Liver (tissue), 9 donors: ENCODE results near the gene POLE2. TPM values are rescaled to one million over a fixed set of nuclear protein-coding genes. Genes with fewer than 3 reads are reported as not detected.
"Not testable (repeated sequence)": the region's sequence is repeated elsewhere in the genome, so short reads cannot be mapped to it uniquely, and the experiment has no call there.

Experiments
- DNase-seq: peaks from one replicate; pipeline ENCODE4 v3.0.0-alpha.2; 2017; ENCODE audit warnings: low spot score
- H3K27ac ChIP-seq, 2 donors: one replicate each; pipeline ENCODE4 v1.7.0; 2013; ENCODE audit warnings: inconsistent platforms in 2 of 2, low read length in 2 of 2, control low read depth in 1 of 2, low read depth in 1 of 2, mild to moderate bottlenecking in 1 of 2
- H3K27me3 ChIP-seq, 4 donors: one replicate each; pipeline versions ENCODE4 v1.6.1 to v1.7.0; 2013; ENCODE audit warnings: low read length in 3 of 4, inconsistent platforms in 1 of 4, mild to moderate bottlenecking in 1 of 4, moderate library complexity in 1 of 4; ENCODE audit not compliant: control insufficient read depth in 4 of 4, insufficient read depth in 4 of 4
- H3K36me3 ChIP-seq, 4 donors: one replicate each; pipeline versions ENCODE4 v1.6.1 to v1.7.0; 2013; ENCODE audit warnings: low read length in 3 of 4, mild to moderate bottlenecking in 3 of 4, low read depth in 1 of 4, moderate library complexity in 1 of 4; ENCODE audit not compliant: control insufficient read depth in 4 of 4, insufficient read depth in 3 of 4
- H3K4me1 ChIP-seq, 4 donors: one replicate each; pipeline versions ENCODE4 v1.6.1 to v1.7.0; 2013; ENCODE audit warnings: low read length in 3 of 4, mild to moderate bottlenecking in 3 of 4, moderate library complexity in 1 of 4; ENCODE audit not compliant: control insufficient read depth in 4 of 4, insufficient read depth in 4 of 4
- H3K4me3 ChIP-seq, 3 donors: one replicate each; pipeline versions ENCODE4 v1.6.1 to v1.7.0; 2013; ENCODE audit warnings: low read length in 3 of 3, control low read depth in 1 of 3, low read depth in 1 of 3, mild to moderate bottlenecking in 1 of 3
- H3K9ac ChIP-seq, 2 donors: one replicate each; pipeline ENCODE4 v1.7.0; 2013; ENCODE audit warnings: low read length in 2 of 2, mild to moderate bottlenecking in 2 of 2, moderate library complexity in 2 of 2, control low read depth in 1 of 2, low read depth in 1 of 2
- H3K9me3 ChIP-seq, 4 donors: one replicate each; pipeline versions ENCODE4 v1.6.1 to v1.7.0; 2013; ENCODE audit warnings: low read length in 3 of 4; ENCODE audit not compliant: control insufficient read depth in 4 of 4
- ATF3 ChIP-seq: IDR thresholded peaks from 2 replicates; pipeline ENCODE4 v1.6.1; 2016; ENCODE audit warnings: antibody characterized with exemption
- FOXA1 ChIP-seq: IDR thresholded peaks from 2 replicates; pipeline ENCODE4 v1.6.1; 2016; ENCODE audit warnings: antibody characterized with exemption
- FOXA2 ChIP-seq: IDR thresholded peaks from 2 replicates; pipeline ENCODE4 v1.6.1; 2016; ENCODE audit warnings: antibody characterized with exemption
- GABPA ChIP-seq, 2 donors: IDR thresholded peaks in 1 of 2; conservative IDR thresholded peaks in 1 of 2; 2 replicates each; pipeline ENCODE4 v1.6.1; 2016; ENCODE audit warnings: antibody characterized with exemption in 2 of 2, mild to moderate bottlenecking in 1 of 2, moderate library complexity in 1 of 2
- HNF4A ChIP-seq, 2 donors: conservative IDR thresholded peaks; 2 replicates each; pipeline ENCODE4 v1.6.1; 2016; ENCODE audit warnings: antibody characterized with exemption in 2 of 2, mild to moderate bottlenecking in 2 of 2
- HNF4G ChIP-seq: IDR thresholded peaks from 2 replicates; pipeline ENCODE4 v1.6.1; 2016; ENCODE audit warnings: antibody characterized with exemption
- NR2F2 ChIP-seq: IDR thresholded peaks from 2 replicates; pipeline ENCODE4 v1.6.1; 2016; ENCODE audit warnings: antibody characterized with exemption
- RAD21 ChIP-seq, 2 donors: IDR thresholded peaks; 2 replicates each; pipeline ENCODE4 v1.6.1; 2016; ENCODE audit warnings: antibody characterized with exemption in 2 of 2, mild to moderate bottlenecking in 2 of 2
- RXRA ChIP-seq, 2 donors: IDR thresholded peaks; 2 replicates each; pipeline ENCODE4 v1.6.1; 2017 to 2018; ENCODE audit warnings: antibody characterized with exemption in 2 of 2, mild to moderate bottlenecking in 1 of 2
- SP1 ChIP-seq: IDR thresholded peaks from 2 replicates; pipeline ENCODE4 v1.6.1; 2018; ENCODE audit warnings: antibody characterized with exemption, mild to moderate bottlenecking
- YY1 ChIP-seq: IDR thresholded peaks from 2 replicates; pipeline ENCODE4 v1.6.1; 2016; ENCODE audit warnings: antibody characterized with exemption, mild to moderate bottlenecking
- ZBTB33 ChIP-seq: IDR thresholded peaks from 2 replicates; pipeline ENCODE4 v1.6.1; 2016; ENCODE audit warnings: antibody characterized with exemption
- WGBS: extraction: QIAGEN DNeasy Blood & Tissue Kit; methylation state at CpG from one replicate; pipeline ENCODE4 v1.1.7; 2013; 5-methylcytosine and 5-hydroxymethylcytosine counted together
- polyA plus RNA-seq, 2 donors: library from polyadenylated mRNA; stranded (reverse) in 1 of 2; unstranded in 1 of 2; fragments of 200-250 nt in 1 of 2; fragments of >200 nt in 1 of 2; fragmentation: Nextera tagmentation in 1 of 2; extraction: Ambion mirVana in 1 of 2; gene quantifications; one replicate each; pipeline versions ENCODE4 v1.2.1 to v1.2.3, GENCODE V29; 2013 to 2015
- total RNA-seq, 2 donors: library from RNA; depleted of rRNA; stranded (reverse); fragments of >200 nt; gene quantifications; one replicate each; pipeline ENCODE4 v1.2.3, GENCODE V29; 2014
- donor health status: healthy.
- donor health status: healthy.
- donor health status: healthy.
- donor health status: healthy.
- donor health status: healthy.

The POLE2 gene
- 10 to 100 TPM in 1 of 2 donors, 1 to 10 TPM in 1; 1.7 to 16.5 TPM for total RNA-seq
- 1 to 10 TPM; 1.3 to 1.7 TPM for polyA plus RNA-seq

- H3K36me3 ChIP-seq = peaks cover 0 to 2% (median 0%) of the 10 kb centered on the region in 4 donors
- DNase-seq = peak; percentile 83
- peak within 1 kb of the TSS; percentile 79 to 83 (median 82) for H3K4me3 ChIP-seq
- 7% methylated on average over 67 of the region's 67 CpGs for WGBS
- peaks cover 0 to 17% (median 9%) of the 10 kb centered on the region in 4 donors for H3K4me1 ChIP-seq
- no peaks in the 10 kb centered on the region for H3K27me3 ChIP-seq
- peak within 1 kb of the TSS; percentile 52 to 83 for H3K27ac ChIP-seq
- H3K9ac ChIP-seq = peak within 1 kb of the TSS in 1 of 2 donors; percentile 56
- no peaks in the 10 kb centered on the region for H3K9me3 ChIP-seq
- TF ChIP-seq SP1 = peak; percentile 18
- TF ChIP-seq HNF4A (conservative IDR thresholded peaks at IDR 0.05) = no peak
- TF ChIP-seq YY1 = peak; percentile 76
- peak in 1 of 2 donors; percentile 26 for TF ChIP-seq RAD21 (IDR thresholded peaks at IDR 0.05)
- TF ChIP-seq GABPA (IDR thresholded peaks at IDR 0.05 in 1 of 2, conservative IDR thresholded peaks at IDR 0.05 in 1 of 2) = peak in 1 of 2 donors; percentile 39
Observed at GRCh38 chr14:49687942-49688700, at the start of gene POLE2. POLE2 (minus strand) TSS chr14:49688214; CDS start chr14:49688203, 11 bp downstream.

- not testable (repeated sequence) for H3K9ac ChIP-seq, H3K36me3 ChIP-seq, DNase-seq, H3K27ac ChIP-seq, H3K27me3 ChIP-seq, H3K4me1 ChIP-seq, H3K9me3 ChIP-seq, H3K4me3 ChIP-seq
- WGBS = 88% methylated on average over 4 of the region's 4 CpGs
Observed at GRCh38 chr14:49735669-49736068, 47.7 kb upstream of the POLE2 start.

- H3K36me3 ChIP-seq = peaks cover 0 to 7% (median 2%) of the 10 kb centered on the region in 4 donors
- TF ChIP-seq NR2F2 (no peak), SP1 (no peak), HNF4G (no peak), ZBTB33 (no peak), RAD21 (IDR thresholded peaks at IDR 0.05) (no peak), RXRA (IDR thresholded peaks at IDR 0.05) (no peak), FOXA1 (no peak), ATF3 (no peak)
- DNase-seq = no peak
- no peaks in the 10 kb centered on the region for H3K4me1 ChIP-seq
- H3K27me3 ChIP-seq = no peaks in the 10 kb centered on the region
- H3K27ac ChIP-seq = no peak overlapping the region
- no peak overlapping the region for H3K4me3 ChIP-seq
- H3K9ac ChIP-seq = no peak overlapping the region
- H3K9me3 ChIP-seq = no peaks in the 10 kb centered on the region
Observed at GRCh38 chr14:49733836-49734235, 45.8 kb upstream of the POLE2 start.

- no peaks in the 10 kb centered on the region for H3K9me3 ChIP-seq
- 96% methylated on average over 3 of the region's 3 CpGs for WGBS
- no peak overlapping the region for H3K9ac ChIP-seq
- no peaks in the 10 kb centered on the region for H3K27me3 ChIP-seq
- DNase-seq = no peak
- H3K27ac ChIP-seq = no peak overlapping the region
- no peaks in the 10 kb centered on the region for H3K4me1 ChIP-seq
- no peak overlapping the region for H3K4me3 ChIP-seq
- peaks cover 0 to 7% (median 2%) of the 10 kb centered on the region in 4 donors for H3K36me3 ChIP-seq
- no peak for TF ChIP-seq GABPA (IDR thresholded peaks at IDR 0.05 in 1 of 2, conservative IDR thresholded peaks at IDR 0.05 in 1 of 2)
- TF ChIP-seq FOXA2 = no peak
- TF ChIP-seq YY1 = no peak
Observed at GRCh38 chr14:49732896-49733295, 44.9 kb upstream of the POLE2 start.
